Transverse colon (tissue), 4 donors: ENCODE measurements around the gene CELA2A. TPM values are rescaled to one million over a fixed set of nuclear protein-coding genes. Genes with fewer than 3 reads are reported as not detected.

ENCODE experiments used
- DNase-seq: peaks from one replicate; pipeline ENCODE4 v3.0.0-alpha.2; 2019
- H3K27ac ChIP-seq, 4 donors: fragments of 200-600 bp; sonication (generic); 2 replicates each; pipeline ENCODE4 v1.5.1; 2016 to 2018; ENCODE audit warnings: inconsistent platforms in 4 of 4
- H3K27me3 ChIP-seq: fragments of 200-600 bp; sonication (generic); 2 replicates; pipeline ENCODE4 v1.5.1; 2017; ENCODE audit warnings: inconsistent platforms
- H3K36me3 ChIP-seq, 4 donors: fragments of 200-600 bp; sonication (generic); 2 replicates each; pipeline ENCODE4 v1.5.1; 2017 to 2019; ENCODE audit warnings: inconsistent platforms in 4 of 4
- H3K4me1 ChIP-seq, 4 donors: fragments of 200-600 bp; sonication (generic); 2 replicates each; pipeline ENCODE4 v1.5.1; 2017 to 2020; ENCODE audit warnings: inconsistent platforms in 4 of 4
- H3K4me3 ChIP-seq, 4 donors: fragments of 200-600 bp; sonication (generic); 1 replicate in 1 of 4; 2 replicates in 3 of 4; pipeline versions ENCODE4 v1.5.1 to v1.6.1; 2017 to 2019; ENCODE audit warnings: inconsistent platforms in 4 of 4
- H3K9me3 ChIP-seq, 2 donors: fragments of 200-600 bp; sonication (generic); 2 replicates each; pipeline ENCODE4 v1.5.1; 2017 to 2019; ENCODE audit warnings: inconsistent platforms in 2 of 2
- CTCF ChIP-seq, 5 experiments: fragments of 200-600 bp in 3 of 5; fragments of 450-650 bp in 2 of 5; sonication (generic) in 3 of 5; IDR thresholded peaks; 1 replicate in 2 of 5; 2 replicates in 3 of 5; pipeline ENCODE4 v1.5.1; 2016 to 2017; ENCODE audit warnings: antibody characterized with exemption in 5 of 5, inconsistent platforms in 3 of 5, mild to moderate bottlenecking in 2 of 5, moderate library complexity in 1 of 5
- EP300 ChIP-seq: sonication (generic); formaldehyde crosslinking; IDR thresholded peaks from one replicate; pipeline ENCODE4 v1.6.1; 2017; ENCODE audit warnings: antibody characterized with exemption, low read depth
- POLR2A ChIP-seq: fragments of 450-650 bp; IDR thresholded peaks from one replicate; pipeline ENCODE4 v1.6.1; 2016; ENCODE audit warnings: antibody characterized with exemption, mild to moderate bottlenecking, moderate library complexity
- POLR2AphosphoS5 ChIP-seq, 3 donors: sonication (generic); formaldehyde crosslinking; IDR thresholded peaks; one replicate each; pipeline ENCODE4 v1.6.1; 2016; ENCODE audit warnings: antibody characterized with exemption in 3 of 3
- WGBS, 2 donors: methylation state at CpG; one replicate each; pipeline ENCODE4 v1.1.5; 2018; ENCODE audit warnings: low coverage in 1 of 2; 5-methylcytosine and 5-hydroxymethylcytosine counted together
- in situ Hi-C, 4 donors: fragments of 200-750 bp; cut with MboI; loops; one replicate each; pipeline versions ENCODE4 v1.15.0 to v1.15.1; 2017; ENCODE audit warnings: low sequenced_read_pairs in 3 of 4, low pct_ligation_motif_present in 1 of 4, low pct_unique_long_range_greater_than_20kb in 1 of 4
- intact Hi-C: fragments of 100-400 bp; cut with DNase I; formaldehyde crosslinking; loops from one replicate; pipeline ENCODE4 v1.15.1; 2023; ENCODE audit warnings: low total_unique reads
- total RNA-seq, 4 donors: library from RNA; depleted of rRNA; stranded (reverse); fragments of >200 nt; gene quantifications; one replicate each; pipeline ENCODE4 v1.1.0, GENCODE V29; 2016

The CELA2A gene
- total RNA-seq, 4 donors from 2014 or later: not detected

GRCh38 chr1:15412843-15413242 is 43.7 kb upstream of the CELA2A start:
- H3K27ac ChIP-seq: peak overlapping the region; percentile 84 to 93 (median 88)
- no peaks in the 10 kb centered on the region for H3K27me3 ChIP-seq
- H3K36me3 ChIP-seq: no peaks in the 10 kb centered on the region
- in situ Hi-C loops (no loop called here), intact Hi-C loops (no loop called here)
- 47% methylated on average over 11 of the region's 11 CpGs; no CpG with 5 or more reads in 1 of the 2 donors for WGBS, 2 donors
- peak; percentile 78 for DNase-seq
- H3K9me3 ChIP-seq: no peaks in the 10 kb centered on the region
- peak overlapping the region in 1 of 4 donors; percentile 89 for H3K4me3 ChIP-seq
- H3K4me1 ChIP-seq: peaks cover 34 to 73% (median 65%) of the 10 kb centered on the region in 4 donors
- peak in 2 of 3 donors; percentile 11 to 48 for TF ChIP-seq POLR2AphosphoS5 (IDR thresholded peaks at IDR 0.05)
- TF ChIP-seq CTCF (IDR thresholded peaks at IDR 0.05): no peak
- TF ChIP-seq POLR2A: peak; percentile 43
- no peak for TF ChIP-seq EP300

GRCh38 chr1:15413563-15414444 is 42.7 kb upstream of the CELA2A start:
- peak; percentile 71 for DNase-seq
- Histone ChIP-seq H3K27ac (peak overlapping the region; percentile 84 to 93 (median 88)), H3K4me3 (no peak overlapping the region), H3K36me3 (no peaks in the 10 kb centered on the region), H3K4me1 (peaks cover 37 to 76% (median 69%) of the 10 kb centered on the region in 4 donors), H3K27me3 (no peaks in the 10 kb centered on the region), H3K9me3 (no peaks in the 10 kb centered on the region)
- in situ Hi-C loops (no loop called here), intact Hi-C loops (no loop called here)
- TF ChIP-seq POLR2AphosphoS5 (IDR thresholded peaks at IDR 0.05): no peak
- TF ChIP-seq EP300: no peak
- no peak for TF ChIP-seq CTCF (IDR thresholded peaks at IDR 0.05)
- TF ChIP-seq POLR2A: no peak
- 88 to 100% methylated on average over 1 to 20 of the region's 20 CpGs for WGBS, 2 donors

- intact Hi-C loops: no loop called here
Observed at GRCh38 chr1:15414445-15414983, 42.0 kb upstream of the CELA2A start.

GRCh38 chr1:15417059-15417934 is 39.2 kb upstream of the CELA2A start:
- peaks cover 38 to 97% (median 67%) of the 10 kb centered on the region in 4 donors for H3K4me1 ChIP-seq
- no peaks in the 10 kb centered on the region for H3K9me3 ChIP-seq
- H3K36me3 ChIP-seq: no peaks in the 10 kb centered on the region
- peak; percentile 80 for DNase-seq
- H3K27ac ChIP-seq: peak overlapping the region; percentile 84 to 93 (median 88)
- in situ Hi-C loops (no loop called here), intact Hi-C loops (no loop called here)
- WGBS, 2 donors: 23 to 35% methylated on average over 5 to 18 of the region's 18 CpGs
- H3K27me3 ChIP-seq: no peaks in the 10 kb centered on the region
- H3K4me3 ChIP-seq: no peak overlapping the region
- peak in 1 of 3 donors; percentile 24 for TF ChIP-seq POLR2AphosphoS5 (IDR thresholded peaks at IDR 0.05)
- no peak for TF ChIP-seq EP300
- no peak for TF ChIP-seq POLR2A
- no peak for TF ChIP-seq CTCF (IDR thresholded peaks at IDR 0.05)

More at GRCh38 chr1:15414445-15414983, 42.0 kb upstream of the CELA2A start:
- Histone ChIP-seq H3K4me3 (no peak overlapping the region), H3K4me1 (peaks cover 43 to 82% (median 70%) of the 10 kb centered on the region in 4 donors), H3K27ac (peak overlapping the region; percentile 84 to 93 (median 88)), H3K9me3 (no peaks in the 10 kb centered on the region), H3K27me3 (no peaks in the 10 kb centered on the region), H3K36me3 (no peaks in the 10 kb centered on the region)
- 82% methylated on average over 10 of the region's 10 CpGs; no CpG with 5 or more reads in 1 of the 2 donors for WGBS, 2 donors
- no peak for DNase-seq
- TF ChIP-seq EP300 (no peak), POLR2A (peak; percentile 9)
- in situ Hi-C loops: no loop called here
